Type B pancreatic cell (in vitro differentiated cells): ENCODE results near the gene CCER1. TPM values are rescaled to one million over a fixed set of nuclear protein-coding genes. Genes with fewer than 3 reads are reported as not detected.

ENCODE experiments used
- DNase-seq: peaks from one replicate; pipeline ENCODE4 v3.0.0; 2021; ENCODE audit warnings: mixed read lengths; ENCODE audit not compliant: unreplicated experiment; ENCODE audit errors: extremely low spot score
- H3K27ac Mint-ChIP-seq: 2 replicates; pipeline ENCODE4 v1.8.0; 2021; ENCODE audit warnings: mild to moderate bottlenecking, mixed read lengths
- H3K27me3 Mint-ChIP-seq: 2 replicates; pipeline ENCODE4 v1.8.0; 2021; ENCODE audit warnings: mixed read lengths
- H3K36me3 Mint-ChIP-seq: 2 replicates; pipeline ENCODE4 v1.8.0; 2021; ENCODE audit warnings: mixed read lengths
- H3K4me1 Mint-ChIP-seq: one replicate; pipeline ENCODE4 v1.8.0; 2021; ENCODE audit warnings: mixed read lengths; ENCODE audit not compliant: unreplicated experiment
- H3K4me3 Mint-ChIP-seq: 2 replicates; pipeline ENCODE4 v1.8.0; 2021; ENCODE audit warnings: mild to moderate bottlenecking, mixed read lengths
- H3K9me3 Mint-ChIP-seq: 2 replicates; pipeline ENCODE4 v1.8.0; 2021; ENCODE audit warnings: mixed read lengths
- CTCF ChIP-seq: fragments of 200-600 bp; sonication (generic); conservative IDR thresholded peaks from 2 replicates; pipeline ENCODE4 v1.5.0; 2021; ENCODE audit warnings: antibody characterized with exemption, mild to moderate bottlenecking
- total RNA-seq: library from RNA; stranded (reverse); gene quantifications from 2 replicates; pipeline ENCODE4 v1.2.1, GENCODE V29; 2021; ENCODE audit warnings: low replicate concordance

Gene CCER1
- total RNA-seq, 1 donor from 2014 or later = not detected

- no peaks in the 10 kb centered on the region for H3K36me3 Mint-ChIP-seq
- H3K4me3 Mint-ChIP-seq = no peak overlapping the region
- no peak overlapping the region for H3K27ac Mint-ChIP-seq
- no peaks in the 10 kb centered on the region for H3K27me3 Mint-ChIP-seq
- DNase-seq = no peak
- no peak for TF ChIP-seq CTCF
- peaks cover 3% of the 10 kb centered on the region for H3K4me1 Mint-ChIP-seq
- peaks cover 4% of the 10 kb centered on the region for H3K9me3 Mint-ChIP-seq
Observed at GRCh38 chr12:90910958-90911357, 44.0 kb downstream of the CCER1 start.

- no peaks in the 10 kb centered on the region for H3K9me3 Mint-ChIP-seq
- H3K4me1 Mint-ChIP-seq = peaks cover 3% of the 10 kb centered on the region
- no peak overlapping the region for H3K4me3 Mint-ChIP-seq
- TF ChIP-seq CTCF = peak; percentile 87
- no peaks in the 10 kb centered on the region for H3K36me3 Mint-ChIP-seq
- H3K27ac Mint-ChIP-seq = no peak overlapping the region
- no peak for DNase-seq
- no peaks in the 10 kb centered on the region for H3K27me3 Mint-ChIP-seq
Observed at GRCh38 chr12:90909069-90909770, 45.8 kb downstream of the CCER1 start.

DNA sequence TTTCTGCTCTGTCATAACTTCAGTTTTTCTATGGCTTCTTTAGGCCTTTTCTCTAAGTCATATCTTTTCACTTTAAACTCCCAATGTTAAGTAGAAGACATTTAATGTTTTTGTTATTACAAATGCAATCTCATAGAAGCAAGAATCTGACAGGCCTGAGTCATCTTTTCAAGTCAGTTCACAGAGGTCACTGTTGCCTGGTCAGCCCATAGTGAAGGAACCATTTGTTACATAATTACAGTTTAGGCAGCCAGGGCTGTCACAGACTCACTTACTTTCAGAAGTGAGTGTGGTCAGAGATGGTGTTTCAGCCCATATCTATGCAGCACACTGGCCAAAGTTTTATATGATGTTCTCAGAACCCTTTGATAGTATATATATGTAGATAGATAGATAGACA is 46.5 kb downstream of the CCER1 start:
- Mint-ChIP-seq H3K9me3 (no peaks in the 10 kb centered on the region), H3K4me1 (peaks cover 3% of the 10 kb centered on the region), H3K36me3 (no peaks in the 10 kb centered on the region), H3K27ac (no peak overlapping the region), H3K27me3 (no peaks in the 10 kb centered on the region), H3K4me3 (no peak overlapping the region)
- no peak for DNase-seq
- TF ChIP-seq CTCF = no peak

GRCh38 chr12:90905691-90906370 is 49.1 kb downstream of the CCER1 start:
- no peaks in the 10 kb centered on the region for H3K9me3 Mint-ChIP-seq
- H3K27me3 Mint-ChIP-seq = no peaks in the 10 kb centered on the region
- H3K4me3 Mint-ChIP-seq = no peak overlapping the region
- H3K27ac Mint-ChIP-seq = no peak overlapping the region
- TF ChIP-seq CTCF = no peak
- no peak for DNase-seq
- peaks cover 3% of the 10 kb centered on the region for H3K4me1 Mint-ChIP-seq
- H3K36me3 Mint-ChIP-seq = no peaks in the 10 kb centered on the region

DNA sequence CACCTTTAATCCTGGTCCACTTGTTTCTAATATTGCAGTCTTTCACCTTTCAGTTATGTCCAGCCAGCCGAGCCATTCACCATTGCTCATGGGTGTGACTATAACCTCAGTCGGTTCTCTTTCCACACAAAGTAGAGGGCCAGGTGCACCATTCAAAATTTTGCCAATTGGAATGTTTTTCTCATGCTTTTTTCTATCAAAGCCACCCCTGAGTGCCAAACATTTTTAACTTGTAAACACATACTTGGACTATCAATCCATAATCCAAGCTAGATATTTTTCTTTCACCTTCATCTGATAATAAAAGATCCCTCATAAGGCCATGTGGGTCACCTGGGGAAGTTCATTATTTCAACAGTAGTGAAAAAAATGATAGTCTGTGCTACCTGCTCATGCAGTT is 52.4 kb downstream of the CCER1 start:
- H3K27ac Mint-ChIP-seq = no peak overlapping the region
- no peak for DNase-seq
- no peaks in the 10 kb centered on the region for H3K36me3 Mint-ChIP-seq
- H3K4me3 Mint-ChIP-seq = no peak overlapping the region
- TF ChIP-seq CTCF = no peak
- no peaks in the 10 kb centered on the region for H3K9me3 Mint-ChIP-seq
- H3K4me1 Mint-ChIP-seq = no peaks in the 10 kb centered on the region
- no peaks in the 10 kb centered on the region for H3K27me3 Mint-ChIP-seq

Other genes starting within 250 kb of the CCER1 start
- 0.53 TPM in 1 of 2 replicates, not detected in the other for gene EPYC, start 49.8 kb upstream of the CCER1 start, total RNA-seq
- gene KERA, start 102.8 kb upstream of the CCER1 start, total RNA-seq = 0.17 and 0.24 TPM in 2 replicates
- 32.8 and 49.5 TPM in 2 replicates for gene LUM, start 156.3 kb upstream of the CCER1 start, total RNA-seq
- gene DCN, start 227.6 kb upstream of the CCER1 start, total RNA-seq = 75.1 and 167 TPM in 2 replicates